ENCODE data around the gene SLIT3. TPM values are rescaled to one million over a fixed set of nuclear protein-coding genes. Genes with fewer than 3 reads are reported as not detected.

The SLIT3 gene
- total and polyA plus RNA-seq, 2 experiments from 2014 or later: 0.59 to 0.71 TPM

DNA sequence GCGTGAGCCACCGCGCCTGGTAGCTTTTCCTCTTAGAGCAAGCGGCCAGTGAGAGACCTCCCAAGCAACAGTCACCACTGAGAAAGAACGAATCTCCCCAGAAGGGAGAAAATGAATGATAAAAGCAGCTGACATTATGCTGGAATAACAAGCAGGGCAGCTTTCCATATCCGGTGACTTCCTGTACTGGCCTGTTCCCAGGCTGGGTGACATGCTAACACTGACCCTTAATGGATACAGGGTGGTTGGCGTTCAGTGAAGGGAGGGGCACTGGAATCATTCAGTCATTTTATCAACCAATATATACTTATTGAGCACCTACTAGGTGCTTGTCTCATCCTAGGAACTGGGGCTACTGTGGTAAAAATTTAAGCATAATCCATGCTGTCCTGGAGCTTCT is 364.4 kb downstream of the SLIT3 start:
- Histone ChIP-seq H3K79me2 (replicated peaks; ENCODE audit: insufficient read depth) (no peaks in the 10 kb centered on the region), H3K4me2 (no peak overlapping the region), H3K4me3 (no peak overlapping the region), H3K4me1 (ENCODE audit: insufficient read depth) (peaks cover 10% of the 10 kb centered on the region; the same call in 1 of the 2 replicates), H3K27ac (ENCODE audit: low read depth) (no peak overlapping the region), H3F3A (replicated peaks; ENCODE audit: low read depth) (no peaks in the 10 kb centered on the region), H3K27me3 (ENCODE audit: insufficient read depth) (no peaks in the 10 kb centered on the region), H2AFZ (no peak overlapping the region), H3K9me2 (ENCODE audit: insufficient read depth) (no peaks in the 10 kb centered on the region), H3K36me3 (ENCODE audit: insufficient read depth) (no peaks in the 10 kb centered on the region), H4K20me1 (replicated peaks; ENCODE audit: insufficient read depth) (no peaks in the 10 kb centered on the region)
- H3K27ac Mint-ChIP-seq: no peak overlapping the region
- DNase-seq (ENCODE audit: low spot score) (no peak), ATAC-seq (no peak)
- peaks cover 12% of the 10 kb centered on the region for H3K4me1 Mint-ChIP-seq
- TF ChIP-seq EZH2 (IDR thresholded peaks at IDR 0.05; ENCODE audit: low read depth, unreplicated experiment): no peak
- no peak for TF ChIP-seq JUNB (IDR thresholded peaks at IDR 0.05; ENCODE audit: unreplicated experiment)
- TF ChIP-seq POLR2AphosphoS5 (IDR thresholded peaks at IDR 0.05; ENCODE audit: low read depth): no peak
- TF ChIP-seq, protein P1, sequence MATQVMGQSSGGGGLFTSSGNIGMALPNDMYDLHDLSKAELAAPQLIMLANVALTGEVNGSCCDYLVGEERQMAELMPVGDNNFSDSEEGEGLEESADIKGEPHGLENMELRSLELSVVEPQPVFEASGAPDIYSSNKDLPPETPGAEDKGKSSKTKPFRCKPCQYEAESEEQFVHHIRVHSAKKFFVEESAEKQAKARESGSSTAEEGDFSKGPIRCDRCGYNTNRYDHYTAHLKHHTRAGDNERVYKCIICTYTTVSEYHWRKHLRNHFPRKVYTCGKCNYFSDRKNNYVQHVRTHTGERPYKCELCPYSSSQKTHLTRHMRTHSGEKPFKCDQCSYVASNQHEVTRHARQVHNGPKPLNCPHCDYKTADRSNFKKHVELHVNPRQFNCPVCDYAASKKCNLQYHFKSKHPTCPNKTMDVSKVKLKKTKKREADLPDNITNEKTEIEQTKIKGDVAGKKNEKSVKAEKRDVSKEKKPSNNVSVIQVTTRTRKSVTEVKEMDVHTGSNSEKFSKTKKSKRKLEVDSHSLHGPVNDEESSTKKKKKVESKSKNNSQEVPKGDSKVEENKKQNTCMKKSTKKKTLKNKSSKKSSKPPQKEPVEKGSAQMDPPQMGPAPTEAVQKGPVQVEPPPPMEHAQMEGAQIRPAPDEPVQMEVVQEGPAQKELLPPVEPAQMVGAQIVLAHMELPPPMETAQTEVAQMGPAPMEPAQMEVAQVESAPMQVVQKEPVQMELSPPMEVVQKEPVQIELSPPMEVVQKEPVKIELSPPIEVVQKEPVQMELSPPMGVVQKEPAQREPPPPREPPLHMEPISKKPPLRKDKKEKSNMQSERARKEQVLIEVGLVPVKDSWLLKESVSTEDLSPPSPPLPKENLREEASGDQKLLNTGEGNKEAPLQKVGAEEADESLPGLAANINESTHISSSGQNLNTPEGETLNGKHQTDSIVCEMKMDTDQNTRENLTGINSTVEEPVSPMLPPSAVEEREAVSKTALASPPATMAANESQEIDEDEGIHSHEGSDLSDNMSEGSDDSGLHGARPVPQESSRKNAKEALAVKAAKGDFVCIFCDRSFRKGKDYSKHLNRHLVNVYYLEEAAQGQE (IDR thresholded peaks at IDR 0.05; ENCODE audit: unreplicated experiment): no peak
- TF ChIP-seq NANOG (IDR thresholded peaks at IDR 0.05; ENCODE audit: borderline replicate concordance): no peak
- TF ChIP-seq CREB1 (CRISPR knock-in tag; IDR thresholded peaks at IDR 0.05; ENCODE audit: low read depth): no peak
- TF ChIP-seq ZNF331 (CRISPR knock-in tag; IDR thresholded peaks at IDR 0.05; ENCODE audit: low read depth): no peak
- no peak for TF ChIP-seq STAT1 (IDR thresholded peaks at IDR 0.05; ENCODE audit: unreplicated experiment)
- TF ChIP-seq ZNF462 (CRISPR knock-in tag; IDR thresholded peaks at IDR 0.05): no peak
- no peak for TF ChIP-seq ETS1 (IDR thresholded peaks at IDR 0.05)
- TF ChIP-seq, protein P2, sequence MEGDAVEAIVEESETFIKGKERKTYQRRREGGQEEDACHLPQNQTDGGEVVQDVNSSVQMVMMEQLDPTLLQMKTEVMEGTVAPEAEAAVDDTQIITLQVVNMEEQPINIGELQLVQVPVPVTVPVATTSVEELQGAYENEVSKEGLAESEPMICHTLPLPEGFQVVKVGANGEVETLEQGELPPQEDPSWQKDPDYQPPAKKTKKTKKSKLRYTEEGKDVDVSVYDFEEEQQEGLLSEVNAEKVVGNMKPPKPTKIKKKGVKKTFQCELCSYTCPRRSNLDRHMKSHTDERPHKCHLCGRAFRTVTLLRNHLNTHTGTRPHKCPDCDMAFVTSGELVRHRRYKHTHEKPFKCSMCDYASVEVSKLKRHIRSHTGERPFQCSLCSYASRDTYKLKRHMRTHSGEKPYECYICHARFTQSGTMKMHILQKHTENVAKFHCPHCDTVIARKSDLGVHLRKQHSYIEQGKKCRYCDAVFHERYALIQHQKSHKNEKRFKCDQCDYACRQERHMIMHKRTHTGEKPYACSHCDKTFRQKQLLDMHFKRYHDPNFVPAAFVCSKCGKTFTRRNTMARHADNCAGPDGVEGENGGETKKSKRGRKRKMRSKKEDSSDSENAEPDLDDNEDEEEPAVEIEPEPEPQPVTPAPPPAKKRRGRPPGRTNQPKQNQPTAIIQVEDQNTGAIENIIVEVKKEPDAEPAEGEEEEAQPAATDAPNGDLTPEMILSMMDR (conservative IDR thresholded peaks at IDR 0.05; ENCODE audit: low read depth in 2 of 2): no peak
- no peaks in the 10 kb centered on the region for H3K27me3 Mint-ChIP-seq (ENCODE audit: insufficient read depth, low read depth, poor library complexity)
- H3K36me3 Mint-ChIP-seq (ENCODE audit: low read depth): no peaks in the 10 kb centered on the region
- no peak overlapping the region for H3K4me3 Mint-ChIP-seq
- no peaks in the 10 kb centered on the region; the same call in 2 of the 3 replicates for H3K9me3 Mint-ChIP-seq

All from GM23338 (cell line).